UCSD-AML1 (cell line): ENCODE results near the gene OR2T27.
A peak's percentile ranks its signal among the peaks of the same experiment; 100 is the strongest.
"Not testable (repeated sequence)": the region's sequence is repeated elsewhere in the genome, so short reads cannot be mapped to it uniquely, and the experiment has no call there.

ENCODE experiments used
- DNase-seq: peaks from one replicate; lab custom pipeline; 2025; ENCODE audit not compliant: unreplicated experiment; lab: John Stamatoyannopoulos, UW

The OR2T27 gene

GRCh38 chr1:248641583-248641982 is 13.7 kb downstream of the OR2T27 start:
- not testable (repeated sequence) for DNase-seq

GRCh38 chr1:248640906-248641305 is 14.4 kb downstream of the OR2T27 start:
- DNase-seq, result not testable (repeated sequence)

DNA sequence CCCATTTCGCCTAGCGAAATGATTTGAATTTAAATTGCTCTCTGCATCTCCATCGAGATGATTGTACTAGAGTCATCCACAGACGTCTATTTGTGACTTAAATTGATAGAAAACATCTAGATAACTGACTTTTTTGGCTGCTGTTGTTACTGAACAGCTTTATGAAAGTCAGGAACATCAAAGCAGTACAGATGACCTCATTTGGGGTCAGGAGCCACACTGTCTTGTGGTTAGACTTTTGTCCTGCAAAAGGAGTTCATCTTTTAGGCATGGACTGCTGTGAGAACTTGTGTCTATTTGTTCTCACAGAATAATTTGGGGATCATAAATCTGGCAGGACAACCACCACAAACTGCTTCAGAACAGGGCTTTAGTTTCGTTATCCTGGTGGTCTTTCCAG is 15.7 kb downstream of the OR2T27 start:
- not testable (repeated sequence) for DNase-seq

- not testable (repeated sequence) for DNase-seq
These were observed 18.7 kb downstream of the OR2T27 start for GRCh38 chr1:248636612-248637011.

- not testable (repeated sequence) for DNase-seq
These were observed 20.3 kb downstream of the OR2T27 start, which contains the start of gene OR2T11 for GRCh38 chr1:248634991-248635390. TSS of gene OR2T11 (minus strand) at chr1:248635091. CDS start at chr1:248627128, 7,963 bp downstream.

DNA sequence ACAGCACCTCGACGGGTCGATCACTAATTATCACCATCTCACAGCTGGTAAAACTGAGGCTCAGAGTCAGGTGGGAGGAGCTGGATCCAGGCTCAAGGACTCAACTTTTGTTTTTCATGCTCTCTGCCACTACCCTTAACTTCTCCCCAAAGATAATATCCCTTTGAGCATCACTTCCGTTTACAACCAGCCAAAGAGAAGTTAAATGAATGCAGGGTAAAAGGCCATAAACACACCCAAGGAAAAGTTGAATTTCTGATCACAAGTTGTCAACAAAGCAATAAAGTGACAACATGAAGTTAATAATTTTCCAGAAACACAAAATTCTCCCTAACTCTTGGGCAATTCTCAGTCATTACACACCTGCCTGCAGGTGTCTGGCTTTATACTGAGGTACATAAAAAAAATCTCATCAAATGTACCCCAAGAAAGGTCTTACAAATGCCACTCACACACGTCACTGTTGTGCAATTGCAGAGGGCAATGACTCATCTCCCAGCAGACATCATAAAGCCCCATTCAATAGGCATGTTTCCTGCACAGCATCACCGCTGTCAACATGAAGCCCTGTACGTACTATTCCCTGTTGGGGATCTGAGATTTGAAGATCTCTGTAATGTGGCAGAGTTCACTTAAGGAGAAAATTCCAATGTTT is 23.8 kb downstream of the OR2T27 start:
- DNase-seq, result no peak

DNA sequence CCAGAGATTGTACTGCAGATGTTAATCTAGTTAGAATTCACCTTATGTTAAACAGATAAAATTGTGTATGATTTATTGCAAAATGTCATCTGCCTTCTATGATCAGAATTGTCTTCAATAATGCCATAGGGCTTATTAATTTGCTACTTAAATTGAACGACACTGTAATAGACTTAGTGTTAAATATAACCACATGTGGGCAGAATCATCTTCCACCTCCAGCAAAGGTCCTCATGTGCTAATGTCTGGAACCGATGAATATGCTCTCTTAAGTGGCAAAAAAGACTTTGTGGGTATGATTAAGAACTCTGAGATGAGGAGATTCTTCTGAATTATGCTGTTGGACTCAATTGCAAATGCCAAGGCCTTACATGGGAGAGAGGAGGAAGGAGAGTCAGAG is 24.8 kb downstream of the OR2T27 start:
- DNase-seq, result no peak

DNA sequence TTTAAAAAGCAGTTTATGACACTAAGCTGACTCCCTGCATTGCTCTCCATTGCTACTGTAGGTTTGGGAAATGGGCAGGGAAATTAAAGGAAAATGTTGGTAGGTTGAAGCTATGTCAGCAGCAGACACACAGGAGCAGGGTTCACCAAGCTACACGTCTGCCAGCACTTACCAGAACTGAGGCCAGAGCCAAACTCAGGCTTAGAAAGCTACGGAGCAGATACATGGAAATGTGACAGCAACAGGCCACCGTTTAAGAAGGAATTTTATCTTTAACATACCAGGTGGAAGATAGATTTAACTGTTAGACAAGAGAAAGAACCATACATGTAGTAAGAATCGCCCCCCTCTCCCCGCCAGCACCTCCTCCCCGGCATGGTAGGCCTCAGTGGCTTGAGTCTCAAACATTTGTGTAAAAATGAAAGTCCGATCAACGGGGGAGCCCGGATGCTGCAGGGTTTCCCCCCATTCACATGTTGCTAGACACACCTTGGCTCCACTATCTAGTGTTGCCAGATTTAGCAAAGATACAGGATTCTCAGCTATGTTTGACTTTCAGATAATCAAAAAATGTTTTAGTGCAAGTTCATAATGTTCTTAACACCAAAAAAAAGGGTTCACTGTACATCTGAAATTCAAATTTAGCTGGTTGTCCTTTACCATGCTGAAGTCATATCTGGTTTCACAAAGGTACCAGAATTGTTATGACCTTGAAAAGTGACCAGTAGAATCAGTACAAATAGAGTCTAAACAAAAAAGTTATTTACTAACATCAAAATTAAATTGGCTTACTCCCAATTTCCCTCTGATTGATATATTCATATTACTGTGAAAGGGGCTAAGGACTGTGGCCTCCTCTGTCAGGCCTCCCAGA is 27.1 kb downstream of the OR2T27 start:
- DNase-seq, result no peak

DNA sequence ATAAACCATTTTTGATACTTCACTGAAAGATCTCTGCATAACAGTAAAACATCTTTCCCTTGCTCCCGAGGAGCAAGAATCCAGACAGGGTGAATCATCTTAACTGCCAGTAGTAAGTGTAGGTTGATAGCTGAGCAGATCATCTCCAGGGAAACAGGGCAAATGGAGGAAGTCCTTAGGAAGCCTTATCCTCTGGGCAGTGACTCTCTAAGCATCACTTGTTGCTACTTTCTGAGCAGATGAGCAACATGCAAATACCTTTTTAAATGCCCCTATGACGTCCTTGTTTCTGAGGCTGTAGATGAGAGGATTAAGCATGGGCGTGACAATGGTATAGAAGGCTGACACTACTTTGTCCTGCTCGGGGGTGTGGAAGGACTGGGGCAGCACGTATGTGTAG is 29.4 kb downstream of the OR2T27 start:
- no peak for DNase-seq

DNA sequence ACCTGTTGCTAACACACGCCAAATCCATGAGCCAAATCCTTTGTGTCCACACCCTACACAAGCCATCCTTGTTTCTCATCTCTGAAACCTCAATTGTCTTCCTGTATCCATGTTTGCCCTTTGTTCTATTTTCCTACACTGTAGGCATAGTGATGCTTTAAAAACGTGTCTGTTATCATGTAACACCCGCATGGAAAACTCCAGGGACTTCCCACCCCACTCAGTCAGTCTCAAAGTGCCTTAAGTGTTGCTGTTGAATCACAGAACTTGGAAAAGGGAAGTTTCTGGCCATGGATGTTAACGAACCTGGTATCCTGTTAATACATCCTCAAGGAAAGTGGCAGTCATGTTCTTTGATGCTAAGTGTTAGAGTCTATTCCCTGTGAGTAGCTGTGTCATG is 30.2 kb downstream of the OR2T27 start:
- DNase-seq, result no peak

DNA sequence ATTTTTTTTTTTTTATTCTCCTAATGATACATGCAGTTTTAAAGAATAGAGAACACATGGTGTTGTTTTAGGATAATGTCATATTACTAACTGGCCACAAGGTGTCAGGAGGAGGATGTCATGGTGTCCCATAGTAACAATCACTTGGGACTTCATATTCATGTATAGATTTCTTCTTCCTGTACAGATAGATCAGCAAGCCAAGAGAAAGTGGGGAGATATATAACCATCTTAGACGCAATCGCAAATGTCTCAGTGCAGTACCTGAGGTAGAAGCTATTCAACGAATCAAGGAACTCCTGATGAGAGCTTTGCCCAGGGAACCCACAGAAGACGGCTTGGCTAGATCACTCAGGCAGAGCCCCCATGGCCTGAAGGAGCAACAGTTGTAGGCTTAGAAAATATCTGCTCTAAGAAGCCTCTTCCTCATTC is 32.7 kb downstream of the OR2T27 start:
- no peak for DNase-seq

DNA sequence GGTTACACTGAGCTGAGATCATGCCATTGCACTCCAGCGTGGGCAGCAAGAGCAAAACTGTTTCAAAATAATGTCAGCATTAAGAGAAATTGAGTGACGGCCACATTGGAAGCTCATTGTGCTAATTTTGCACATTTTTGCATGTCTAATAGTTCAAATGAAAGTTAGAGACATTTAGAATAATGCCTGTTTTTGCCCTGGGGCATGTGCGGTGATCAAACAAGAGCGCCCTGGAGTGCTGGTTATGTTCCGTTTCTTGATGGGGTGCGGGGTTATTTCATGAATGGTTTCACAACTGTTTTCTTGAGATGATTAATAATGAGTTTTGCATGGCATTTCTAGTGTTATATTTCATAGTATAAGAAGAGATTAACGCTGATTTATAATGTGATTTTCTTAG is 33.6 kb downstream of the OR2T27 start:
- no peak for DNase-seq

DNA sequence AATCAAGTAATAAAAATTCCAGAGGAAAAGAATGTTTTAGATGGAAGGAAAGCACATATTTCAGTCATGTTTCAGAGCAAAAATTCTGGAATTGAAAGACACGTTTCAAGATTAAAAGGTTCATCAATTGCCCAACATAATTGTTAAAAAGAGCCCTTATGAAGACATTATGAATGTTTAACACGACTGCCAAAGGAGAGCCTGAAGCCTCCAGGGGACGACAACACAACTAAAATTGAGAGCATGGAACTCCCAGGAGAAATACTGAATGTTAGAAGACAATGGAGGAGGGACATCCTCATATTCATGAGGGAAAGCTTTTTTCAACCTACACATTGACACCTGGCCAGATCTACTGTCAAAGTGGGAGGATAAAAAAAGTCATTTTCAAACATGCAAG is 36.5 kb downstream of the OR2T27 start:
- peak; percentile 38 for DNase-seq

GRCh38 chr1:248618119-248618518 is 37.2 kb downstream of the OR2T27 start:
- DNase-seq, result no peak

GRCh38 chr1:248613742-248614141 is 41.6 kb downstream of the OR2T27 start:
- no peak for DNase-seq

DNA sequence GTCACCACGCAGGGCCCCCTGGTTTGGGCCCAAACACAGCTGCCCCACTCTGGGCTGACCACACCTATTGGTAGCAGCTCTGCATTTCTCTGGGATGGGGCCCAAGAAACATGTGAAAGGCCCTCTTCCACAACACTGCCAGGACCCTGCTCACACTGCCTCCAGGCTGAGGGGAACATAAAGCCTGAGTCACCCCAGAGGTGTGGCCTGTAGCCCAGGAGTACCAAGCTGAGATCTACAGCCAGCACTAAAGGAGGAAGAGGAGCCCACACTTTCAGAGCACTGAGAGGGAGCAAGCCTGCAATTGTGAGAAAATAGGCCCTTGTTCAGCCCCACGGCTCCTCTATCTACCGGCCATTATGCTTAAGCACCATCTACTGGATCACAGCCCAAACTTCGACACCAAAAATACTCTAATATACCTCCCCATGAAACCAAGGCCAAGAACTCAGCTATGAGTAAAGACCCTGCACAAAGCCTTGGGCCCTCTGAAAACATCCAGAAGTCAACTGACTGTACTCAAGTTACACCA is 43.4 kb downstream of the OR2T27 start:
- peak; percentile 24 for DNase-seq

GRCh38 chr1:248610301-248610700 is 45.0 kb downstream of the OR2T27 start:
- no peak for DNase-seq
